Endothelial cell of umbilical vein (primary cell): ENCODE measurements around the gene EXOC6. TPM values are rescaled to one million over a fixed set of nuclear protein-coding genes. Genes with fewer than 3 reads are reported as not detected.

Experiments
- BruUV-seq: library from RNA; stranded (reverse); fragments of 400-500 nt; replicated peaks from 2 replicates; lab custom pipeline; 2021; lab: Mats Ljungman, UMichigan
- CTCF ChIA-PET: fragments of 300-600, 350-600 bp; sonication (Branson Sonifier 250); formaldehyde crosslinking; loops from one replicate; lab custom pipeline; 2021; ENCODE audit warnings: antibody characterized with exemption, inconsistent platforms; lab: Charles Lee
- POLR2A ChIA-PET: fragments of 300-600, 350-600 bp; sonication (Branson Sonifier 250); formaldehyde crosslinking; loops from one replicate; lab custom pipeline; 2021; ENCODE audit warnings: antibody characterized with exemption, inconsistent platforms; lab: Charles Lee
- DNase-seq: peaks from one replicate; pipeline ENCODE4 v3.0.0-alpha.2; 2011; ENCODE audit warnings: low read depth, low spot score
- FAIRE-seq: peaks from 2 replicates; lab custom pipeline; 2011; peaks lifted over from hg19 to GRCh38; lab: Jason Lieb, UNC
- H2AFZ ChIP-seq: 2 replicates; pipeline ENCODE4 v1.6.0; 2012; ENCODE audit warnings: low read depth, low read length, control low read depth, inconsistent platforms
- H3K27ac ChIP-seq: 2 replicates; pipeline ENCODE4 v1.5.1; 2011; ENCODE audit warnings: low read depth, mild to moderate bottlenecking, control low read depth, low read length, moderate library complexity; ENCODE audit not compliant: insufficient read depth
- H3K27me3 ChIP-seq, 2 experiments: 2 replicates each; pipeline versions ENCODE4 v1.6.0 to v1.6.1; 2011; ENCODE audit warnings: low read length in 2 of 2, mixed read lengths in 1 of 2; ENCODE audit not compliant: control insufficient read depth in 2 of 2, insufficient read depth in 2 of 2
- H3K36me3 ChIP-seq, 2 experiments: 2 replicates in 1 of 2; 3 replicates in 1 of 2; pipeline ENCODE4 v1.5.1; 2011; ENCODE audit warnings: low read length in 2 of 2, mild to moderate bottlenecking in 1 of 2, moderate library complexity in 1 of 2; ENCODE audit not compliant: control insufficient read depth in 2 of 2, insufficient read depth in 2 of 2; ENCODE audit errors: extremely low read depth in 1 of 2
- H3K4me1 ChIP-seq: 3 replicates; pipeline ENCODE4 v1.5.1; 2011; ENCODE audit warnings: mild to moderate bottlenecking, low read length; ENCODE audit not compliant: control insufficient read depth, insufficient read depth; ENCODE audit errors: extremely low read depth
- H3K4me2 ChIP-seq: 2 replicates; pipeline ENCODE4 v1.6.1; 2011; ENCODE audit warnings: low read length, control low read depth, mixed read lengths; ENCODE audit not compliant: insufficient read depth
- H3K4me3 ChIP-seq, 3 experiments: fragments of 200-600 bp in 1 of 3; sonication (generic), shearing (Covaris generic) in 1 of 3; replicated peaks in 1 of 3; 2 replicates each; pipeline ENCODE4 v1.5.1; 2011 to 2016; ENCODE audit warnings: control low read depth in 3 of 3, low read length in 3 of 3, mild to moderate bottlenecking in 2 of 3, inconsistent platforms in 1 of 3, low read depth in 1 of 3, moderate library complexity in 1 of 3; ENCODE audit not compliant: insufficient read depth in 1 of 3
- H3K79me2 ChIP-seq: 2 replicates; pipeline ENCODE4 v1.6.0; 2012; ENCODE audit warnings: low read length, inconsistent platforms; ENCODE audit not compliant: control insufficient read depth, insufficient read depth
- H3K9ac ChIP-seq: replicated peaks from 2 replicates; pipeline ENCODE3; 2011; ENCODE audit warnings: low read length, control low read depth; ENCODE audit not compliant: insufficient read depth; ENCODE audit errors: extremely low read depth
- H3K9me1 ChIP-seq: replicated peaks from 3 replicates; pipeline ENCODE4 v1.6.0; 2011; ENCODE audit warnings: mild to moderate bottlenecking, low read length; ENCODE audit not compliant: control insufficient read depth, insufficient read depth; ENCODE audit errors: extremely low read depth
- H3K9me3 ChIP-seq: replicated peaks from 2 replicates; pipeline ENCODE4 v1.5.1; 2012; ENCODE audit warnings: low read length, inconsistent platforms; ENCODE audit not compliant: control insufficient read depth, insufficient read depth
- H4K20me1 ChIP-seq: replicated peaks from 2 replicates; pipeline ENCODE3; 2011; ENCODE audit warnings: mild to moderate bottlenecking, low read length; ENCODE audit not compliant: control insufficient read depth, insufficient read depth; ENCODE audit errors: extremely low read depth
- CTCF ChIP-seq, 2 donors: IDR thresholded peaks; 1 replicate in 1 of 2; 2 replicates in 1 of 2; pipeline ENCODE4 v1.5.1; 2011; ENCODE audit warnings: low read length in 2 of 2, mild to moderate bottlenecking in 2 of 2, moderate library complexity in 2 of 2, control low read depth in 1 of 2, inconsistent platforms in 1 of 2, low read depth in 1 of 2; ENCODE audit not compliant: insufficient read depth in 1 of 2; ENCODE audit errors: extremely low read depth in 1 of 2
- EZH2 ChIP-seq: IDR thresholded peaks from 2 replicates; pipeline ENCODE4 v1.6.1; 2012; ENCODE audit warnings: borderline replicate concordance, low read depth, mild to moderate bottlenecking, moderate library complexity, low read length, inconsistent platforms; ENCODE audit not compliant: severe bottlenecking
- GATA2 ChIP-seq: IDR thresholded peaks from 2 replicates; pipeline ENCODE4 v1.7.0; 2011; ENCODE audit warnings: low read depth, mild to moderate bottlenecking, moderate library complexity, mixed read lengths, low read length; ENCODE audit not compliant: insufficient read length, insufficient read depth
- MAX ChIP-seq: IDR thresholded peaks from 2 replicates; pipeline ENCODE4 v1.6.1; 2011; ENCODE audit not compliant: insufficient read depth, insufficient read length
- POLR2AphosphoS5 ChIP-seq: IDR thresholded peaks from 2 replicates; pipeline ENCODE4 v1.6.1; 2012; ENCODE audit warnings: low read depth, mild to moderate bottlenecking, control low read depth, low read length, moderate library complexity; ENCODE audit not compliant: insufficient read depth
- dilution Hi-C: fragments of 300-500 bp; cut with MboI; formaldehyde crosslinking; loops from one replicate; pipeline ENCODE4 v1.15.0; 2019; ENCODE audit warnings: low sequenced_read_pairs; ENCODE audit not compliant: extremely low pct_ligation_motif_present
- intact Hi-C: fragments of 100-400 bp; cut with micrococcal nuclease; formaldehyde crosslinking; loops from one replicate; pipeline ENCODE4 v1.10.0; 2022
- polyA plus RNA-seq, 4 experiments: library from polyadenylated mRNA; depleted of rRNA in 3 of 4; stranded (reverse) in 3 of 4; unstranded in 1 of 4; fragments of >200 nt; gene quantifications; 2 replicates each; pipeline versions ENCODE4 v1.2.1 to v1.2.3, GENCODE V29; 2011 to 2012; ENCODE audit warnings: missing spikeins in 1 of 4
- total RNA-seq: library from RNA; stranded (reverse); gene quantifications from 2 replicates; pipeline ENCODE4 v1.2.3, GENCODE V29; 2021

Gene EXOC6
- total and polyA plus RNA-seq, 2 donors (not counting 3 experiments of a cell fraction or from before 2014, with no cell fraction given), result 72.6 to 108 TPM

GRCh38 chr10:93068411-93069244 lies 220.3 kb downstream of the EXOC6 start:
- no peak overlapping the region for H3K9ac ChIP-seq
- no peak for TF ChIP-seq POLR2AphosphoS5
- TF ChIP-seq MAX, result no peak
- no peak for TF ChIP-seq GATA2
- TF ChIP-seq CTCF (IDR thresholded peaks at IDR 0.05; ENCODE audit: extremely low read depth in 1 of 2, insufficient read depth in 1 of 2, low read depth in 1 of 2, low read length in 2 of 2), result peak in 1 of 2 donors; percentile 23
- TF ChIP-seq EZH2, result peak; percentile 51
- no peak overlapping the region for H2AFZ ChIP-seq
- H3K4me3 ChIP-seq, result no peak overlapping the region
- no TSS peak for BruUV-seq
- POLR2A ChIA-PET, result no interaction called here
- H3K27me3 ChIP-seq, result peaks cover 21 to 28% of the 10 kb centered on the region in 2 experiments
- H3K36me3 ChIP-seq, result peaks cover 0 to 23% of the 10 kb centered on the region in 2 experiments
- peaks cover 3% of the 10 kb centered on the region for H4K20me1 ChIP-seq
- FAIRE-seq, result no peak
- peaks cover 26% of the 10 kb centered on the region for H3K4me1 ChIP-seq
- H3K79me2 ChIP-seq, result no peaks in the 10 kb centered on the region
- H3K9me3 ChIP-seq, result no peaks in the 10 kb centered on the region
- no peak overlapping the region for H3K27ac ChIP-seq
- DNase-seq, result peak; percentile 73
- peak overlapping the region; percentile 42 for H3K4me2 ChIP-seq
- dilution Hi-C loops, result no loop called here
- CTCF ChIA-PET, result interaction anchor here (1.1 to 2.5 kb wide), 5 partner anchors 9 to 104 kb away, joined by 4 to 9 read pairs (median 5); no protein-coding TSS in a partner anchor
- H3K9me1 ChIP-seq, result no peaks in the 10 kb centered on the region
- intact Hi-C loops, result loop anchor here (10.0 kb wide), 1 partner anchor 224 kb away; the partner anchor contains the start of gene EXOC6
